Panc1 (cell line): Measurements from ENCODE around the gene FBLN2. TPM values are rescaled to one million over a fixed set of nuclear protein-coding genes. Genes with fewer than 3 reads are reported as not detected.

Source experiments
- ATAC-seq: fragments of 200-7000 bp; cut with Tn5 transposase; 2 replicates; pipeline ENCODE4 v1.9.1; 2020; ENCODE audit warnings: mild to moderate bottlenecking, moderate library complexity
- BruUV-seq: library from RNA; stranded (reverse); fragments of 400-500 nt; replicated peaks from 2 replicates; lab custom pipeline; 2021; lab: Mats Ljungman, UMichigan
- CTCF ChIA-PET: fragments of 300-600 bp; sonication (Branson Sonifier 250); formaldehyde crosslinking; loops from one replicate; lab custom pipeline; 2022; ENCODE audit warnings: antibody characterized with exemption; lab: Charles Lee
- POLR2A ChIA-PET: fragments of 300-600 bp; sonication (Branson Sonifier 250); formaldehyde crosslinking; loops from one replicate; lab custom pipeline; 2022; ENCODE audit warnings: antibody characterized with exemption; lab: Charles Lee
- DNase-seq: peaks from one replicate; pipeline ENCODE4 v3.0.0-alpha.2; 2010; ENCODE audit warnings: low read depth, low spot score
- H3K27ac ChIP-seq: 2 replicates; pipeline ENCODE4 v1.5.1; 2011; ENCODE audit warnings: mild to moderate bottlenecking, low read length, inconsistent platforms
- H3K27me3 ChIP-seq: fragments of 200-500 bp; sonication (Bioruptor generic); 2 replicates; pipeline ENCODE4 v1.6.0; 2014; ENCODE audit warnings: low read length, inconsistent platforms; ENCODE audit not compliant: control insufficient read depth, insufficient read depth
- H3K36me3 ChIP-seq: fragments of 200-500 bp; sonication (Bioruptor generic); 2 replicates; pipeline ENCODE4 v1.5.1; 2014; ENCODE audit warnings: inconsistent platforms, mild to moderate bottlenecking, low read length, moderate library complexity; ENCODE audit not compliant: control insufficient read depth, insufficient read depth
- H3K4me1 ChIP-seq: 2 replicates; pipeline ENCODE4 v1.5.1; 2011; ENCODE audit warnings: inconsistent platforms, mild to moderate bottlenecking, low read length, moderate library complexity; ENCODE audit not compliant: control insufficient read depth, insufficient read depth
- H3K4me3 ChIP-seq, 2 experiments: 2 replicates each; pipeline ENCODE4 v1.5.1; 2011 to 2012; ENCODE audit warnings: low read depth in 2 of 2, low read length in 2 of 2, mild to moderate bottlenecking in 2 of 2, inconsistent platforms in 1 of 2, moderate library complexity in 1 of 2
- H3K9me3 ChIP-seq: fragments of 200-500 bp; sonication (Bioruptor generic); 2 replicates; pipeline ENCODE4 v1.5.1; 2014; ENCODE audit warnings: low read depth, mild to moderate bottlenecking, inconsistent platforms, low read length, moderate library complexity; ENCODE audit not compliant: control insufficient read depth, insufficient read depth
- CTCF ChIP-seq: fragments of 450-650 bp; IDR thresholded peaks from 2 replicates; pipeline ENCODE4 v1.5.1; 2017; ENCODE audit warnings: mild to moderate bottlenecking
- POLR2AphosphoS5 ChIP-seq: IDR thresholded peaks from 2 replicates; pipeline ENCODE4 v1.6.1; 2012; ENCODE audit warnings: mild to moderate bottlenecking, low read depth, low read length, moderate library complexity
- REST ChIP-seq, 2 experiments: IDR thresholded peaks; 2 replicates each; pipeline ENCODE4 v1.6.1; 2011 to 2012; ENCODE audit warnings: low read depth in 2 of 2, control low read depth in 1 of 2, low read length in 1 of 2, mild to moderate bottlenecking in 1 of 2, moderate library complexity in 1 of 2; ENCODE audit not compliant: insufficient read depth in 1 of 2
- SIN3A ChIP-seq: IDR thresholded peaks from 2 replicates; pipeline ENCODE4 v1.6.1; 2012; ENCODE audit warnings: low read depth, mild to moderate bottlenecking, low read length, moderate library complexity, borderline replicate concordance; ENCODE audit not compliant: insufficient read depth
- TCF7L2 ChIP-seq: IDR thresholded peaks from 2 replicates; pipeline ENCODE4 v1.6.1; 2011; ENCODE audit warnings: mild to moderate bottlenecking, low read depth, low read length, inconsistent platforms
- in situ Hi-C: cut with HindIII; loops from 2 replicates; pipeline ENCODE4 v1.10.0; 2016; ENCODE audit warnings: low sequenced_read_pairs, low pct_unique_long_range_greater_than_20kb
- intact Hi-C: fragments of 100-400 bp; cut with micrococcal nuclease; formaldehyde crosslinking; loops from one replicate; pipeline ENCODE4 v1.10.0; 2022; ENCODE audit not compliant: unreplicated experiment
- total RNA-seq: library from RNA; stranded (reverse); gene quantifications from one replicate; pipeline ENCODE4 v1.2.1, GENCODE V29; 2021; ENCODE audit not compliant: unreplicated experiment

The FBLN2 gene
- total RNA-seq, 1 experiment from 2014 or later, result 0.44 TPM

- TF ChIP-seq SIN3A (no peak), CTCF (no peak), TCF7L2 (no peak), REST (IDR thresholded peaks at IDR 0.05; ENCODE audit: insufficient read depth in 1 of 2, low read depth in 2 of 2, low read length in 1 of 2) (no peak), POLR2AphosphoS5 (no peak)
- Histone ChIP-seq H3K27ac (no peak overlapping the region), H3K9me3 (no peaks in the 10 kb centered on the region), H3K36me3 (no peaks in the 10 kb centered on the region), H3K4me1 (no peaks in the 10 kb centered on the region), H3K27me3 (no peaks in the 10 kb centered on the region), H3K4me3 (no peak overlapping the region)
- CTCF ChIA-PET, result interaction anchor here (0.6 kb wide), 1 partner anchor 62 kb away, joined by 3 read pairs; no protein-coding TSS in a partner anchor
- ATAC-seq, result no peak
- intact Hi-C loops (no loop called here), in situ Hi-C loops (no loop called here)
- POLR2A ChIA-PET, result no interaction called here
- no peak for DNase-seq
- no TSS peak for BruUV-seq
These were observed 10.2 kb upstream of the FBLN2 start for GRCh38 chr3:13538520-13539291.

GRCh38 chr3:13539292-13539638 is 9.7 kb upstream of the FBLN2 start:
- H3K9me3 ChIP-seq, result no peaks in the 10 kb centered on the region
- no peak overlapping the region for H3K4me3 ChIP-seq
- POLR2A ChIA-PET, result no interaction called here
- CTCF ChIA-PET, result interaction anchor here (0.6 kb wide), 1 partner anchor 61 kb away, joined by 3 read pairs; no protein-coding TSS in a partner anchor
- H3K36me3 ChIP-seq, result no peaks in the 10 kb centered on the region
- H3K27ac ChIP-seq, result no peak overlapping the region
- TF ChIP-seq POLR2AphosphoS5 (no peak), TCF7L2 (no peak), CTCF (no peak), REST (IDR thresholded peaks at IDR 0.05; ENCODE audit: insufficient read depth in 1 of 2, low read depth in 2 of 2, low read length in 1 of 2) (no peak), SIN3A (no peak)
- H3K27me3 ChIP-seq, result no peaks in the 10 kb centered on the region
- no peaks in the 10 kb centered on the region for H3K4me1 ChIP-seq
- intact Hi-C loops (no loop called here), in situ Hi-C loops (no loop called here)
- BruUV-seq, result no TSS peak
- ATAC-seq (no peak), DNase-seq (no peak)
